Non-pigmented ciliary epithelial cell (primary cell): ENCODE data around the gene DLGAP4.

Experiments
- DNase-seq: peaks from one replicate; pipeline ENCODE4 v3.0.0-alpha.2; 2010; ENCODE audit warnings: low read depth

Gene DLGAP4

GRCh38 chr20:36478137-36478905 lies 172.2 kb downstream of the DLGAP4 start:
- no peak for DNase-seq

- no peak for DNase-seq
These were observed 173.8 kb downstream of the DLGAP4 start for GRCh38 chr20:36479938-36480337.

GRCh38 chr20:36480456-36481048 lies 174.4 kb downstream of the DLGAP4 start:
- DNase-seq, result no peak

- no peak for DNase-seq
These were observed 175.4 kb downstream of the DLGAP4 start for GRCh38 chr20:36481380-36482043.

GRCh38 chr20:36482044-36482473 lies 175.9 kb downstream of the DLGAP4 start:
- no peak for DNase-seq

GRCh38 chr20:36483209-36483918 lies 177.2 kb downstream of the DLGAP4 start:
- no peak for DNase-seq

- no peak for DNase-seq
These were observed 178.0 kb downstream of the DLGAP4 start for GRCh38 chr20:36483919-36484808.

- DNase-seq, result no peak
These were observed 179.1 kb downstream of the DLGAP4 start for GRCh38 chr20:36485286-36485685.

GRCh38 chr20:36487069-36487468 lies 180.9 kb downstream of the DLGAP4 start:
- no peak for DNase-seq

GRCh38 chr20:36490191-36490590 lies 184.1 kb downstream of the DLGAP4 start:
- DNase-seq, result no peak

- no peak for DNase-seq
These were observed 185.9 kb downstream of the DLGAP4 start for GRCh38 chr20:36491901-36492617.

GRCh38 chr20:36493051-36493800 lies 187.1 kb downstream of the DLGAP4 start:
- no peak for DNase-seq

- peak; percentile 48 for DNase-seq
These were observed 187.6 kb downstream of the DLGAP4 start for GRCh38 chr20:36493801-36494114.

GRCh38 chr20:36496707-36497669 lies 190.8 kb downstream of the DLGAP4 start:
- DNase-seq, result no peak

GRCh38 chr20:36497856-36498255 lies 191.7 kb downstream of the DLGAP4 start:
- no peak for DNase-seq

GRCh38 chr20:36498386-36499179 lies 192.4 kb downstream of the DLGAP4 start:
- DNase-seq, result no peak

- DNase-seq, result no peak
These were observed 193.1 kb downstream of the DLGAP4 start for GRCh38 chr20:36499211-36499610.
